HG02588 (cell line): ENCODE measurements around the gene PTPRB.
A peak's percentile ranks its signal among the peaks of the same experiment; 100 is the strongest.

Experiments
- ATAC-seq: cut with Tn5 transposase; IDR thresholded peaks from one replicate; pipeline ENCODE4 v1.9.1; 2021; ENCODE audit warnings: mild to moderate bottlenecking, moderate library complexity; ENCODE audit not compliant: unreplicated experiment

PTPRB gene

DNA sequence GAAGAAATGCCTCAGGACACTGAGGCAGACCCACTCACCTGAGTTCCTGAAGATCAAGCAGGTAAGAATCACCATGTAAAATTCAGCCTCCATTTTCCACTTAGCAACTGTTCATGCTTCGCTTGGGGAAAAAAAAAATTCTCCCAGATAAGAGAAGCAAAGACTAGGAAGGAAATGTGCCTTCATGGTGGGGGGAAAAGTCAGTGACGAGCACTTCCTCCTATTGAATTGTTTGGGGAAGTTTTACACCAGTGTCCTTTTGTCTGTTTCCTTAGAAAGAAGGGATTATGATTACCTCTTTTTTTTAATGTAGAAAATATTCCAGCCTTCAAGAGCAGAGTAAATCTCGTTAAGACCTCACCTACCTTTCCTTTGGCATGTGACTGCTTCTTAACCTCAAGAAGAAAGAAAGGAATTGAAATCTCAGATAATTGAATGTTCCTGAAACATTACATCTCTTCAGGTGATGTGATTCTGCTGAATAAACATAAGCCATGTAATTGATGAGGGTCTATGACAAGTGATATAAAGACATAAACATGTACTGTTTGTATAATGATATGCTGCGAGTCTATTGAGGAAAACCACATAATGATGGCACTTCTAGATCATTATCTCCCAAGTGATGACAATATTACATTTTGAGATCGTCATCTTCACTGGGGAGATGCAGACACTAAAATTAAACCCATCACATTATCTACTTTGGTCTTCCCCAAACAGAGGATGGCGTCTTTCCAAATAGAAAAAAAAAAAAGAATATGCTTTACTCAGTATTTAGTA lies at the start of gene PTPRB:
PTPRB (minus strand) TSS at position 127 of the 783 bp plus-strand sequence; CDS start at position 93, 34 bp downstream.
- no peak for ATAC-seq

DNA sequence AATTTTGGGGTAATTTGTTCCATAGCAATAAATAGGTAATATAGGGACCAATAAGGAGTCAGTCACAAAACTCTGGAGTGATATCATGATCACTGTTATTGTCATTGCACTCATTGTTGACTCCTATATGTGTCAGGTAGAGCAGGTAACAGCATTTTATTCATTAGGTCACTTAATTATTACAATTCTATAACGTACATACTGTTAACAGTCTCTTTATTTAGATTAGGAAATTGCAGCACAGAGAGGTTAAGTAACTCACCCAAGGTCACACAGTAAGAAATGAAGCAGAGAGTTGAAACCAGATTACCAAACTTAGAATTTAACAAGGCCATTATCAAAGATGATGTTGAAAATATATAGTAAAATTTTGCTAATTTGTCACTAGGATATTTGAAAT lies 49.7 kb upstream of the PTPRB start:
- no peak for ATAC-seq

DNA sequence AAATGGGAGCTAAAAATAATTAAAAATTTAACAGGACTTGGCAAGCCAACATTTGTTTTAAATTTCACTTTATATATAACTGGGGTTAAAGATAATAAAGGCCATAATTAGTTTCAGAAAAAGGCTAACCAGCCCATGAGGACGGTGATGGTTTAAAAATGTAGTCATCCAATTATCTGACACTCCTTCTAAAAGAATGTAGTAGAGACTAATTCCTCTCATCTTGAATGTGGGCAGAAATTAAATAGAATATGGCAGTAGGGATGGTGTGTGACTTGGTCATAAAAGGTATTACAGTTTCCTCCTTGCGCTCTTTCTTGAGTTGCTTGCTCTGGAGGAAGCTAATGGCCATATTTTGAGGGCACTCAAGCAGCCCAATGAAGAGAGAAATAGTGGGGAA lies 49.1 kb upstream of the PTPRB start:
- no peak for ATAC-seq

DNA sequence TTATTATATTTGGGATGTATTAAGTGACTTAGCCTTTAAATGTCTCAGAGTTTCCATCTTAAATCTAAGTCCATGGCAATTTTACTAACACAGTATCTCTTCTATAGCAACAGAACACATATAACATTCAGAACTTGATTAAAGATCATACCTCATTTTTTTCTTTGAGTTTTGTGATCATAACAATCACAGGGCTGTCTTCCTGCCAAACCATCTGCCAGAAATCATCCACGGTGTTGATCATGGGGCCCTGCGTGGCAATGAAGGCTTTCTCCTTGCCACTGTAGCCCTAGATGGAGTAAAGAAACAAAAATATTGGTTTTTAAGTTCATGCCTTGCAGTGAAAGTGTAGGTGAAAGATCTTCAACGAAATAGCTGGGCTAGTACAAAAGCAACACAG lies 46.7 kb upstream of the PTPRB start:
- no peak for ATAC-seq

DNA sequence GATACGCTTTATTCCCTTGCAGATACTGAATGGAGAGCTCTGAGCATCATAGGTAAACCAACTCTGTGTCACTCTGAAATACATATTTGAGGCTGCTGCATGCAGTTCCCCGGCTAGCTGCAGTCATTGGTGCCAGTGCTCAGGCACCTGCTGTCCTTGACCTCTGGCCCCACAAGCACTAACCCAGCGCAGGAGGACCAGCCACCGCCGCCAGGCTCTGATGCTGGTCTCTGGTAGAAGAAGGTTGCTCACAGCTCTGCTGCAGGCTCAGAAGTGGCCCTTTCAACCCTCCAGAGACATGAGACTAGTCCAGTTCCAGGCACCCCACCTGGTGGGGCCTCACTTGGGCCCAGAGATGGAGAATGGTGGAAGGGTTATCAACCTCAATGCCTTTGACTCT lies 34.5 kb upstream of the PTPRB start:
- ATAC-seq = no peak

DNA sequence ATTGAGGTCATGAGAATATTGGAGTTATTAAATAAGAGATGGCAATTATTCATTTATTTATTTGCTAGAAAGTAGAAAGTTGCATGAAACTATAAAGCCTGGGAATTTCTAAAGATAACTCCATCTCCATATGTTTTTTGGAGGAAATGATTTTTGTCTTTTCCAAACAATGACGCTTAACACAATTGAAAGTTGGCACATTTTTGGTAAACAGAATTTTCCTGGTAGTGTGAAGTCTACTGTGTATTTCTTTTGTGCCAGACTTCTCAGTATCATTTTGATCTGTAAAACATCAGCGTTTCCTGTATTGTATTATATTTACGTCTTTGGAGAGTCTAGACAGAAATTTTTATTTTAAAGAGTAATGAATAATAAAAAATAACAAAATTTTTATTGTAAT lies 33.7 kb upstream of the PTPRB start:
- ATAC-seq = no peak

DNA sequence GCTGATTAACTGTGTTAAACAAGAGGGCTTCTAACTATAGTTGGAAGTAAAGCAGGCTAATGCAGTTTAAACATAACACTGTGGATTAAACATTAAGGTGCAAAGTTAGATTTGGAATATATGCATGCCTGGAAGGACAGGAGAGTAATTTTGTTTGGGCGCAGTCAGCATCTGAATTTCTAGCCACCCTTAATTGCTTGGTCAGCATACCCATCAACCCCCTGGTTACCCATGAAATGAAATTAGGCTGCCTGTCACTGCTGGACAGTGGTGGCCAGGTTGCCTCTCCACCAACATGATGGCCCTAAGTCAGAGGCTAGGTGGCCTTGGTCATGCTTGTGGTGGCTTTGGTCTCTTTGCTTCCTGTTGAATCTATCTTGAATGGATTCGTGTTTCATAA lies 30.0 kb upstream of the PTPRB start:
- ATAC-seq = no peak

DNA sequence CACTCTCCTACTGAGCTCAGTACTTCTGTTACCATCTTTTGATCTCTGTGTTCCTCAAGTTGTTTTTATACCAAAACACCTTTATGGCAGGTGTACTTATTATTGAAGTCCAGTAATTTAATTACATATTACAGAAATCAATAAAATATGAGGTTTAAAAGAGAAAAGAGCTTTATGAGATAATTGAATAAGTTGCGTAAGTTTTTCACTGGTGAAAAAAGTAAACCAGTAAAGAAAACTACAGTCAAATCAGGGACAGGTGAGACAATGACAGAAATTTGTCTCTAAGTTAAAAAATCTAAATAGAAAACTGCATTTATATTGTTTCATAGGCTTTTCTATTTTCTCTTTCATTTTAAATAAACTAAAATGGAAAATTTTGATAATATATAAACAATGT lies 29.1 kb upstream of the PTPRB start:
- no peak for ATAC-seq

DNA sequence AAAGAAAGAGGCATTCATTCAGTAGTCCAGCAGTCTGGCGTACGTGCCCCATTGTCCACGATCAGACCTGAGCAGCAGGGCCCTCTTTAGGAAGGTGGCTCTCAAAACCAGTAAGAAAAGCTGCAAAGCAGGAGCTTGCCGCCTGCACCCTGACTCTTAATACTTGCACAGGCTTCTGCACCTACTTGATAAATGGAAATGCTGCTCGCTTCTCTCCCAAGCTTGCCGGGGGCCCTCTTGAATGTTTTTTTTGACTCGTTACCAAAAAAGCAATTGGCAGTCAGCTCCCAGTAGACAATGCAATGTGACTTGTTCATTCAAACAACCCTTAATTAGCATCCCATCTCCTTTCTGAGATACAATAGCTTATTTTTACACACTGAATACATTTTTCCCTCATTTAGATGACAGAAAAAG lies 27.2 kb upstream of the PTPRB start:
- ATAC-seq = no peak

DNA sequence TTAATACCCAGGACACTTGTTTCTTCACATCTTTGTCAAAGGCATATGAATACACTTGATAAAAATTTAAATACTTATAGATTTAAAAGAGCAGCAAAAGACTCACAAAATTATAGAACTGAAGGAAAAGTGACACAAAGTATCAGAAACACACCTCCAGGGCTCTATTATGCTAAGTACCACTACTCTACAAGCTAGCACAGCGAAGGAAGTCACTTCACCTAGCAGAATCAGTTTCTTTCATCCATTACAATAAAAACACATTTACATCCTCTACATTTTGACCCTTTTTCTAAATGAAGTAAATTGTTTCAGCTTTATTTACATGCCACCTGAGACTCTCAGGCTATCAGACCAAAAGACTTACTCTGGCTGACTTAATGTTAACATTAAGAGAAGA lies 26.6 kb upstream of the PTPRB start:
- ATAC-seq = no peak

DNA sequence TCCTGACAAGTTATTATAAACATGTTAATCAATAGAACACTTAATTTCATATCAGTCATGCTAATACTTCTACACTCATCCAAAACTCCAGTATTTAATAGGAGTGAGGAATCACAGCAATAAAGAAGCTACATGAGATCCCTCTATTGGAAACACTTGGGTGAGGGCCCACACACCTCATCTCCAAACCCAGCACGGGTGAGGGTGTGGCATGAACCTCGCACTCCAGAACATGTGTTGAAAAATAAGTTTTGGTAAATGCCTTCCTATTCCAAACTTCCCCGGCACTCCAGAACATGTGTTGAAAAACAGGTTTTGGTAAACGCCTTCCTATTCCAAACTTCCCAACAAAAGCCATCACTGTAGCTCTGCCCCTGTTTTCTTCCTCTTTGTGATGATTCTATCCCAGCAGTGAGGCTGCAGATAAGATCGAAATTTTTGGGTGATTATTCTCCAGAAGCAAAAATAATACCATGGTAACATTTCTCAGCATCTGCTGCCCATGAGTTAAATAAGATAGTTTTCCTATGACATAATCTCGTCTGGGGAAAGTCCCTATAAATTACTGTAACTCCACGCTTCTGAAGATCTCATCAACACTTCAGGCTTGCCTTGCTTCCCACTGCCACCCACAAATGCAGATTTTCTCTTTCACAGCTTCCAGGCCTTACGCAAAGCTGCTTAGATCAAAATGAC lies 24.4 kb upstream of the PTPRB start:
- ATAC-seq = no peak

DNA sequence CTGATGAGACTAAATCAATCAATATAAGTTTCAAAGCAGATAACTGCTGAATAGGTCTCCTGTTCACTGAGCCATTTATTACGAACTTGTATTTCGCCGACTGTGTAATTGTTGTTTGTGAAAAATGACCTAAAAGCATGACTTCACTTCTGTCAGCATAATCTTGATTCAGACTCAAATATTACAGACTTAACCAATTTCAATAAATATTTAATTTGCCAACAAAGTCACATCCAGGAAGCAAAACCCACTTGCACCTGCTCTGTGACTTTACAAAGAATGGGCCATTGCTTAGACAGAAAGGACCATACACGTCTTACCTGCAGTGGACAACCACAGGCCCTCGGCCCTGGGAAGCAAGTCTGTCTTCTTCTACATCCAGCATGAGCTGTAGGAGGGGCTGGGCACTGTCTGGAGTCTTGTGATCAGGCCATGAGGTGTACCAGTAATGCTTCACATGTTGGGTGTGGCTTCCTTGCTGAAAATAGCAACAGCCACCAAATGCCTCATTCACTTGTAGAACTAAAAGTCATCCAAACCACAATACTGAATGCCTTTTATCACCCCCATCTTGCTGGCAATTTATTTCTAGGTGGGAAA lies 23.5 kb upstream of the PTPRB start:
- ATAC-seq = no peak

DNA sequence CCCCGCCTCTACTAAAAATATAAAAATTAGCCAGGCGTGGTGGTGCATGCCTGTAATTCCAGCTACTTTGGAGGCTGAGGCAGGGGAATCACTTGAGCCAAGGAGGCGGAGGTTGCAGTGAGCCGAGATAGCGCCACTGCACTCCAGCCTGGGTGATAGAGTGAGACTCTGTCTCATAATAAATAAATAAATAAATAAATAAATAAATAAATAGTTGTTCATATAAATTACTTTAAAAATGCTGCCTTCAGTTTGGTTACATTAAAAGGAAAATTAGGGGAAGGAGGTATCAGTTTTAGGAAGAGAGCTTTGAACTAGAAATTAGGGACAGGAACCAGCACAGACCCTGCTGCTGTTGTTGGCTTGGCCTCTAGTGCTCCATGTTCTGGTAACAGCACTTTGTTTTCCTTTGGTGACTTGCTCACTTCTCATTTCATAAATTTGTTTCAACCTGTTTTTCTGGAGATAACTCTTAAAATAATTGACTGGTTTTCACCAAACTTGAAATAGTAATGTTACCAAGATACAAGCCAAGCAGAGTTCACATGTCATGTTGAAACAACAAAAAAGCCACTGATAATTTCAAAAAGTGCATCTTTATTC lies 22.9 kb upstream of the PTPRB start:
- ATAC-seq = no peak

DNA sequence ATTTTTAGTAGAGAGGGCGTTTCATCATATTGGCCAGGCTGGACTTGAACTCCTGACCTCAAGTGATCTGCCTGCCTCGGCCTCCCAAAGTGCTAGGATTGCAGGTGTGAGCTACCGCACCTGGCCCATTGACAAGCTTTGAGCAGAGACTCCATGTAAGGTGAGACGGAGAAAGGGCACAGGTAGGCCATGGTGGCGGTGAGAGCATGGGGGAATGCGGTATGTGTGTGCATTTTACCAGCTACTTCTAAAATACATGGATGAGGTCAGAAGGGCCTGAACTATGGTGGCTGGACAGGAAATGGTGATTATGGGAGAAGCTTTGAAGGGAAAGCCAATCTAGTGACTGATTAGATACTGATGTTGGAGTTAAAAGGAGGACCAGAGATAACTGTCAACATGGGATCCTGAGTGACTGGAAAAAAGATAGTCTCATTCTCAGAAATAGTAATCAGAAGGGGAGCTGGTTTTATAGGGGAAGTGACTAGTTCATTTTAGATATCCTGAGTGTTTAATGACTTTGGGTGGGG lies 21.9 kb upstream of the PTPRB start:
- no peak for ATAC-seq

DNA sequence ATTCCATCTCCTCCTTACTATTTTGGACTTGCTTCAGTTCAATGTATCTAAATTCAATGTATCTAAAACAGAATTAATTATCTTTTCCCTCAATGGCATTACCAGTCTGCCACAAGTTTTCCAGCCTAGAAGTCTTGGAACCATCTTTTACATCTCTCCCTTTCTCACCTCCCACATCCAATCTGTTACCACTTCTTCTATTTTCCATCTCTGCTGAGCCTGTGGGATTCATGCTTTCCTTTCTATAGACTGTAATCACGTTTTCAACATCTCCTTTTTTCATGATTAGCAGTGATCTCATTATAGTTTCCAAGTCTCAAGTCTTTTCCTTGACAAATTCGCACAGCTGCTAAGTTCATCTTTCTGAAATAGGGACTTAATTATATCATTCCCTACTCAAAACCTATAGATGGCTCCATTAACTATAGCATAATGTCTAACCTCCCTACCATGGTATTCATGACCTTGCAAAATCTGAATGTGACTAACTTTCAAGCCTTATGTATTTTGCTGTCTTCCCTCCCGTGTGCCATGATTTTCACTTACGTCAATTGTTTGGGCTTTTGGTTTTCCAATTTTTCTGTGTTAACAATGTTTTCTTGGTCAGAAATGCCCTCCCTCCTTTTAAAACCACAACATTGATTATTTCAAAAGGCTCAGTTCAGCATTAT lies 20.5 kb upstream of the PTPRB start:
- ATAC-seq = no peak

DNA sequence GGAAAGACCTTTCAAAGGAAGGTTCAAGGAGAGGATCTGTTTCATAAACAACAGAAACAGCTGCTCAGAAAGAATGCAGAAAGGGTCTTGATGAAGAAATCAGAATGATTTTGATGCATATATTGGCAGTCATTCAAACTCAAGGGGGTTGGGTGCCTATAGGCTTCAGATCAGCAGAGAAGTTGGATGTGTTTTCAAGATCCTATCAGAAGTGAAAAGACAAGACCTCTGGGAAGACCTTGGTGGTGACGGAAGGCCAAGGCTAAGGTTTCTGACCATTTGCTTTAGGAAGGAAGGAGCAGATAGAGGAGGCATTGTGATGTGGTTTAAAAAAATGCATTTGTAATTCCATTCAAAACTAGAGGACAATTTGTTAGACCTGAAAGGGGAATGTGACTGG lies 15.2 kb upstream of the PTPRB start:
- ATAC-seq = no peak

DNA sequence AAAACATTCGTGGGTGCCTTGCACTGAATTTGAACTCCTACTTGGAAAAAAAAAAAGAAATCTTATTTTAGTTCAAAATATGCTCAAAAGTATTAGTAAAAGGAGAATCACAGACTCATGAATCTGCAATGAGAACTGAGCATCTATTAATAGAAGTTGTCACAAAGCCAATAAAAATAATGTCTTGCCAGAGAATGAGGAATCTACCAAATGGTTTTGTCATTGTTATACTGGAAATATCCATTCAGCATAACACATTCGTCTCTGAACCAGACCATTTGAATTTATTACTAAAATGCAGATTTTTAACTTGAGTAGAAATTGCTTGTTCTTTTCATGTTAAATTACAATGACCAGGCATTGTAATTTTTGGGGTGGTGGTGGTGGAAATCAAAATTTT lies 11.6 kb upstream of the PTPRB start:
- no peak for ATAC-seq

DNA sequence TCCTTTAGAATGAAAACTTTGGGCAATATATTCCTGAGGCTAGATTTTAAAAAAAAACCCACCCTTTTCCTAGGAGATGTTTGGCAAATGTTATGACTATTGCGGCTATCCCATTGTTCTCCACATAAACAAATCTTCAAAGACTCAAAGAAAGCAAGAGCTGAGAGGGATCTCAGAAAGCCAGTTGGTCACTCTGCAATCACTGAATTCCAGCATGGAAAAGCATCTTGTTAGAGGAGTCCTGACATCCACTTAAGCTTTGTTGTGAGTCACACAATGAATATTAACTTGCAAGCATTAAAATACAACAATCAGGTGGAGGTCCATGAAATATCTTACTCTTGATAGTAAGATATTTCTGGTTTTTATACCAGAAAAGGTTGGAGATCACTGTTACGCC lies 11.0 kb upstream of the PTPRB start:
- no peak for ATAC-seq

DNA sequence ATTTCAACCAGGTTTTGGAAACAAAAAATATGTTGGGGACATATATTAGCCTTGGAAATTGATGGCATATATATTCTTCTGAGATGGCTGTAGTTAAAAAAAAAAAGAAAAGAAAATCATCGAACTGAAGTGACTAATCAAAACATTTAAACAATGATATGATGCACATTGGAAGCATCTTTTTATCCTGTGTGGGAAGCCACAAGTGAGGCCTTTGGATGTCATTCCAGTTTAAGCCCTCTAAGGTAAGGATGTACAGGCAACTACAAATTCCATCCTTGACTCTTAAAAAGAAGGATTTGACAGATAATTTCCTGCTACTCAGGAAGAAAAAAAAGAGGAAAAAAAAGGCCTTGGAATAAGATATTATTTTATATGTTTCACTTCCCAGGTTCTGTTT lies 9.6 kb upstream of the PTPRB start:
- ATAC-seq = no peak

DNA sequence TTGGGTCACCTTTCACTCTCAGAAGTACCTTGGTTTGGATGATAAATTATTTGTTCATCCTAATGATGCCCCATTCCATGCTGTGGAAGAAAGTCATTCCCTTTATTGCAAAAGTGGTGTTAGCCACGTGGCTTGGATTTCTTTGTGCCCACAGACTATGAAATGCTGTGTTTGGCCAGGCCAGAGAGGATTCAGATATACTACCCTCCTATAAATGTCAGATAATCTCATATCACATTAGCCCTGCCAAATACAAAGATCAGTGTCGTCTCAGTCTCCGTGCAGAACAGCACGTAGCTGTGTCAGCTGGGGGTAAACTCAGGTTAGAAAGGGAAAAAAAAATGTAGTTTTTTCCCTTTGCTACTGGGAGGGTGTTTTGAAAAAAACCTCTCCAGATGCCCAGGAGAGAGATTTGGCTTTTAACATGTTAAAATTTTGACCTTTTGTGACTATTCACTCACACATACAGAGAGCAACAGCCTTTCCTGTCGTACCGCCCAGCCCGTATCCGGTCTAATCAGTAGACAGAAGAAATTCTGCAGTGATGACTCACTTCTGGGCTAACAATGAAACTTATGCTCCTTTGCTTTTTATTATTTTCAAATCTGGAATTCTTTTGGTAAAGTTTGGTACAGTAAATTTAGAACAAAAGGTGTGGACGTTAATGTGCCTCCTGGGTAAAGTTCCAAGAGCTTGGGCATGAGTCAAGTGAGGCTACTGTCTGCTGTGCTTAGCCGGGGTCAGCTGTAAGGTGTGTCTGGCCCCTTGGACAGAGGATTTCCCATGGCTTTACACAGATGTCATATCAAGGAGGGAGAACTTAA lies 8.5 kb upstream of the PTPRB start:
- ATAC-seq = peak; percentile 84
